SK-N-SH treated with all-trans-retinoic acid at 6 μM for 48 hours (cell line): ENCODE data around the gene ADAP1.

Source experiments
- ATAC-seq: fragments of 200-7000 bp; cut with Tn5 transposase; 3 replicates; pipeline ENCODE4 v1.9.1; 2020; ENCODE audit warnings: mild to moderate bottlenecking, moderate library complexity
- ARNTL ChIP-seq: fragments of 450-650 bp; formaldehyde crosslinking; IDR thresholded peaks from 2 replicates; pipeline ENCODE4 v1.5.0; 2020; ENCODE audit warnings: low read depth, mild to moderate bottlenecking, moderate library complexity, borderline replicate concordance
- BACH2 ChIP-seq: fragments of 250-450 bp; sonication (Bioruptor Pico); IDR thresholded peaks from 2 replicates; pipeline ENCODE4 v1.9.0; 2021; ENCODE audit warnings: mild to moderate bottlenecking, borderline replicate concordance
- CSDC2 ChIP-seq: fragments of 250-450 bp; sonication (Bioruptor Pico); IDR thresholded peaks from 2 replicates; pipeline ENCODE4 v1.5.0; 2020; ENCODE audit warnings: mild to moderate bottlenecking, moderate library complexity
- GLIS3 ChIP-seq: fragments of 250-450 bp; sonication (Bioruptor Pico); IDR thresholded peaks from 2 replicates; pipeline ENCODE4 v1.5.0; 2020; ENCODE audit warnings: mild to moderate bottlenecking, moderate library complexity
- ISL1 ChIP-seq: fragments of 250-450 bp; sonication (Bioruptor Pico); IDR thresholded peaks from 2 replicates; pipeline ENCODE4 v2.1.2; 2022; ENCODE audit warnings: mild to moderate bottlenecking, moderate library complexity
- OSR1 ChIP-seq: fragments of 250-450 bp; sonication (Bioruptor Pico); IDR thresholded peaks from 2 replicates; pipeline ENCODE4 v1.8.0; 2022; ENCODE audit warnings: moderate library complexity, mild to moderate bottlenecking, inconsistent platforms
- PPARA ChIP-seq: fragments of 250-450 bp; sonication (Bioruptor Pico); IDR thresholded peaks from 2 replicates; pipeline ENCODE4 v1.5.0; 2020; ENCODE audit warnings: mild to moderate bottlenecking, borderline replicate concordance
- RARB ChIP-seq: fragments of 250-450 bp; sonication (Bioruptor Pico); IDR thresholded peaks from 2 replicates; pipeline ENCODE4 v1.8.0; 2021; ENCODE audit warnings: mild to moderate bottlenecking, moderate library complexity
- SNAI2 ChIP-seq: fragments of 250-450 bp; sonication (Bioruptor Pico); IDR thresholded peaks from 2 replicates; pipeline ENCODE4 v1.5.0; 2020; ENCODE audit warnings: mild to moderate bottlenecking, moderate library complexity
- TCF4 ChIP-seq: fragments of 250-450 bp; sonication (Bioruptor Pico); IDR thresholded peaks from 2 replicates; pipeline ENCODE4 v1.8.0; 2021; ENCODE audit warnings: mild to moderate bottlenecking, moderate library complexity, borderline replicate concordance
- TOX ChIP-seq: fragments of 250-450 bp; sonication (Bioruptor Pico); IDR thresholded peaks from 2 replicates; pipeline ENCODE4 v1.8.0; 2021; ENCODE audit warnings: mild to moderate bottlenecking, moderate library complexity, borderline replicate concordance
- ZC3H10 ChIP-seq: fragments of 250-450 bp; sonication (Bioruptor Pico); IDR thresholded peaks from 2 replicates; pipeline ENCODE4 v1.5.1; 2021; ENCODE audit warnings: mild to moderate bottlenecking, moderate library complexity
- ZFP3 ChIP-seq: fragments of 250-450 bp; sonication (Bioruptor Pico); IDR thresholded peaks from 2 replicates; pipeline ENCODE4 v1.5.0; 2020; ENCODE audit warnings: mild to moderate bottlenecking, moderate library complexity
- ZFP30 ChIP-seq: fragments of 450-650 bp; formaldehyde crosslinking; IDR thresholded peaks from 2 replicates; pipeline ENCODE4 v1.5.0; 2022; ENCODE audit warnings: mild to moderate bottlenecking, moderate library complexity
- ZNF70 ChIP-seq: fragments of 450-650 bp; formaldehyde crosslinking; IDR thresholded peaks from 2 replicates; pipeline ENCODE4 v1.5.0; 2020; ENCODE audit warnings: mild to moderate bottlenecking, moderate library complexity
- ZNF8 ChIP-seq: fragments of 450-650 bp; formaldehyde crosslinking; IDR thresholded peaks from 2 replicates; pipeline ENCODE4 v1.5.0; 2020; ENCODE audit warnings: mild to moderate bottlenecking, moderate library complexity
- TF ChIP-seq, protein P1 (sequence below): fragments of 250-450 bp; sonication (Bioruptor Pico); IDR thresholded peaks from 2 replicates; pipeline ENCODE4 v1.8.0; 2020; ENCODE audit warnings: mild to moderate bottlenecking, moderate library complexity, borderline replicate concordance
- TF ChIP-seq, protein P2 (sequence below): fragments of 250-450 bp; sonication (Bioruptor Pico); IDR thresholded peaks from 2 replicates; pipeline ENCODE4 v1.5.0; 2020; ENCODE audit warnings: mild to moderate bottlenecking, moderate library complexity
- TF ChIP-seq, protein P3 (sequence below): fragments of 250-450 bp; sonication (Bioruptor Pico); IDR thresholded peaks from 2 replicates; pipeline ENCODE4 v1.5.1; 2020; ENCODE audit warnings: low read depth, mild to moderate bottlenecking, moderate library complexity
- TF ChIP-seq, protein P4 (sequence below): fragments of 250-450 bp; sonication (Bioruptor Pico); IDR thresholded peaks from 2 replicates; pipeline ENCODE4 v1.5.1; 2021; ENCODE audit warnings: mild to moderate bottlenecking, moderate library complexity

The ADAP1 gene

DNA sequence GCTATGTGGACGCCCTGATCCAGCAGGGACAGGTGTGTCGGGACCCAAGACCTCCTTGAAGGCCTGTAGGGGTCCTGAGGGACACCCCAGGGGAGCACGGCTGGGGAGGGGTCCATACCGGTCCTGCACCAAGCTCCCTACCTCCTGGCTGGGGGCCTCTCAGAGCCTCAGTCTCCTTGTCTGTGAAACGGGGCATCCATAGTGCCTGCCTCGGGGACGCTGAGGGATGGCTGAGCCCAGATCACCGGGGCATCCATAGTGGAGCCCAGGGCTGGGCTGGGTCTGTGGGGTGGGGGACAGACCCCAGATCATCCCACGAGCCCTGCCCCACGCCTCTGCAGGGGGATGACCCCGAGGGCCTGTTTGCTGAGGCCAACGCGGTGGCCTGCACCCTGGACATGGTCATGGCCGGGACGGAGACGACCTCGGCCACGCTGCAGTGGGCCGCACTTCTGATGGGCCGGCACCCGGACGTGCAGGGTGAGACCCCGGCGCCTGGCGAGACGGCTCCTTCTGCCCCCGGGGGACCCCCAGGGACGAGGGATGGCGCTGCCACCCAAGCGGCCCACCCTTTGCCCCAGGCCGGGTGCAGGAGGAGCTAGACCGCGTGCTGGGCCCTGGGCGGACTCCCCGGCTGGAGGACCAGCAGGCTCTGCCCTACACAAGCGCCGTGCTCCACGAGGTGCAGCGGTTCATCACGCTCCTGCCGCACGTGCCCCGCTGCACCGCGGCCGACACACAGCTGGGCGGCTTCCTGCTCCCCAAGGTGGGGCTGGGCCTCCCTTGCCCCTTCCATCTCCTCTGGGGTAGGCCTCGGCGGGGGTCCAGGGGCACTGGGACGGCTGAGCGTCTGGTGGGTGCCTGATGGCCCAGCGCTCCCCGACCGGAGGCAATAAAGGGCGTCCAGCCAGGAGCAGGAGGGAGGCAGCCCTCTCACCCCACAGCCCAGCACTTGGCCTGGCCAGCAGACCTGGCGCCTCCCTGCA, 32.6 kb upstream of the ADAP1 start:
- ATAC-seq = peak; percentile 1
- TF ChIP-seq TOX (CRISPR knock-in tag) (no peak), ISL1 (CRISPR knock-in tag) (no peak), GLIS3 (CRISPR knock-in tag) (no peak), ZFP30 (CRISPR knock-in tag) (no peak), OSR1 (CRISPR knock-in tag) (no peak), RARB (CRISPR knock-in tag) (no peak), BACH2 (CRISPR knock-in tag) (no peak), TCF4 (CRISPR knock-in tag) (no peak)
- TF ChIP-seq, protein P1, sequence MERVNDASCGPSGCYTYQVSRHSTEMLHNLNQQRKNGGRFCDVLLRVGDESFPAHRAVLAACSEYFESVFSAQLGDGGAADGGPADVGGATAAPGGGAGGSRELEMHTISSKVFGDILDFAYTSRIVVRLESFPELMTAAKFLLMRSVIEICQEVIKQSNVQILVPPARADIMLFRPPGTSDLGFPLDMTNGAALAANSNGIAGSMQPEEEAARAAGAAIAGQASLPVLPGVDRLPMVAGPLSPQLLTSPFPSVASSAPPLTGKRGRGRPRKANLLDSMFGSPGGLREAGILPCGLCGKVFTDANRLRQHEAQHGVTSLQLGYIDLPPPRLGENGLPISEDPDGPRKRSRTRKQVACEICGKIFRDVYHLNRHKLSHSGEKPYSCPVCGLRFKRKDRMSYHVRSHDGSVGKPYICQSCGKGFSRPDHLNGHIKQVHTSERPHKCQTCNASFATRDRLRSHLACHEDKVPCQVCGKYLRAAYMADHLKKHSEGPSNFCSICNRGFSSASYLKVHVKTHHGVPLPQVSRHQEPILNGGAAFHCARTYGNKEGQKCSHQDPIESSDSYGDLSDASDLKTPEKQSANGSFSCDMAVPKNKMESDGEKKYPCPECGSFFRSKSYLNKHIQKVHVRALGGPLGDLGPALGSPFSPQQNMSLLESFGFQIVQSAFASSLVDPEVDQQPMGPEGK (CRISPR knock-in tag) = no peak
- TF ChIP-seq, protein P2, sequence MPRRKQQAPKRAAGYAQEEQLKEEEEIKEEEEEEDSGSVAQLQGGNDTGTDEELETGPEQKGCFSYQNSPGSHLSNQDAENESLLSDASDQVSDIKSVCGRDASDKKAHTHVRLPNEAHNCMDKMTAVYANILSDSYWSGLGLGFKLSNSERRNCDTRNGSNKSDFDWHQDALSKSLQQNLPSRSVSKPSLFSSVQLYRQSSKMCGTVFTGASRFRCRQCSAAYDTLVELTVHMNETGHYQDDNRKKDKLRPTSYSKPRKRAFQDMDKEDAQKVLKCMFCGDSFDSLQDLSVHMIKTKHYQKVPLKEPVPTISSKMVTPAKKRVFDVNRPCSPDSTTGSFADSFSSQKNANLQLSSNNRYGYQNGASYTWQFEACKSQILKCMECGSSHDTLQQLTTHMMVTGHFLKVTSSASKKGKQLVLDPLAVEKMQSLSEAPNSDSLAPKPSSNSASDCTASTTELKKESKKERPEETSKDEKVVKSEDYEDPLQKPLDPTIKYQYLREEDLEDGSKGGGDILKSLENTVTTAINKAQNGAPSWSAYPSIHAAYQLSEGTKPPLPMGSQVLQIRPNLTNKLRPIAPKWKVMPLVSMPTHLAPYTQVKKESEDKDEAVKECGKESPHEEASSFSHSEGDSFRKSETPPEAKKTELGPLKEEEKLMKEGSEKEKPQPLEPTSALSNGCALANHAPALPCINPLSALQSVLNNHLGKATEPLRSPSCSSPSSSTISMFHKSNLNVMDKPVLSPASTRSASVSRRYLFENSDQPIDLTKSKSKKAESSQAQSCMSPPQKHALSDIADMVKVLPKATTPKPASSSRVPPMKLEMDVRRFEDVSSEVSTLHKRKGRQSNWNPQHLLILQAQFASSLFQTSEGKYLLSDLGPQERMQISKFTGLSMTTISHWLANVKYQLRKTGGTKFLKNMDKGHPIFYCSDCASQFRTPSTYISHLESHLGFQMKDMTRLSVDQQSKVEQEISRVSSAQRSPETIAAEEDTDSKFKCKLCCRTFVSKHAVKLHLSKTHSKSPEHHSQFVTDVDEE (CRISPR knock-in tag) = no peak

DNA sequence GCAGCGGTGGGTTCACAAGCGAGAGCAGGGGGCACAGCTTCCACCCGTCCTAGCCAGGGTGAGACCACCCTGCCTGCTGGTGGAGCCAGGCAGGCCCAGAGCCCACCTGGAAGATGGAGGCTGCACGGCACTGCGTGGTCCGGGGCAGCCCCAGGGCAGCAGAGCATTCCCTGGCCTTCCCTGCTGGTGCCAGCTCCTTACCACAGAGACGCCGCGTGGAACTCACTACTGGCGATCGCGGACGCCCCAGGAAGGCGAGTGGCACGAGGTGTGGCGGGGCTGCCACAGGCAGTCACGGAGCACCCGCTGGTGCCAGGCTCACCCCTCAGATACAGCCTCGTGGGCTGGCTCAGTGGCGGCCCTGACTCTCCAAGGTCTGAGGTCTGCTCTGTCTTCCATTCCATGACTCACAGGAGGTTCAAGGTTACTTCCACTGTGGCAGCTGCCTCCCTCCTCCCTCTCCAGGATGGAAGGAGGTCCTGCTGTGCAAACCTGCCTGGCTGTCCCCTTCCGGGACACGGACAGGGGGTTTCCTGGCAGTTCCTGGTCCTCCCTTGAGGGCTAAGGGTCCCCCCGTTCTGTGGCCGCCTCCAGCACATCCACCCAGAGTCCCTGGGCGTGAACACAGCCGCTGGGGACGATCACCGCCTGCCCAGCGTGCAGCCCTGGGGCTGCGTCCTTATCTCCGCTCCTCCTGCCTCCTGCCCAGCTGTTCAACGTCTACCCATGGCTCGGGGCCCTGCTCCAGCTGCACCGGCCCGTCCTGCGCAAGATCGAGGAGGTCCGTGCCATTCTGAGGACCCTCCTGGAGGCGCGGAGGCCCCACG, 31.6 kb upstream of the ADAP1 start:
- peak; percentile 67 for ATAC-seq

More for the DNA sequence above, 31.6 kb upstream of the ADAP1 start:
- TF ChIP-seq CSDC2 (CRISPR knock-in tag) (no peak), ISL1 (CRISPR knock-in tag) (no peak), PPARA (CRISPR knock-in tag) (no peak), ZNF8 (no peak), ZC3H10 (CRISPR knock-in tag) (no peak), TOX (CRISPR knock-in tag) (no peak), ZFP3 (CRISPR knock-in tag) (no peak), ZNF70 (CRISPR knock-in tag) (no peak), SNAI2 (CRISPR knock-in tag) (no peak), TCF4 (CRISPR knock-in tag) (no peak), GLIS3 (CRISPR knock-in tag) (no peak), ARNTL (CRISPR knock-in tag) (no peak)
- TF ChIP-seq, protein P3, sequence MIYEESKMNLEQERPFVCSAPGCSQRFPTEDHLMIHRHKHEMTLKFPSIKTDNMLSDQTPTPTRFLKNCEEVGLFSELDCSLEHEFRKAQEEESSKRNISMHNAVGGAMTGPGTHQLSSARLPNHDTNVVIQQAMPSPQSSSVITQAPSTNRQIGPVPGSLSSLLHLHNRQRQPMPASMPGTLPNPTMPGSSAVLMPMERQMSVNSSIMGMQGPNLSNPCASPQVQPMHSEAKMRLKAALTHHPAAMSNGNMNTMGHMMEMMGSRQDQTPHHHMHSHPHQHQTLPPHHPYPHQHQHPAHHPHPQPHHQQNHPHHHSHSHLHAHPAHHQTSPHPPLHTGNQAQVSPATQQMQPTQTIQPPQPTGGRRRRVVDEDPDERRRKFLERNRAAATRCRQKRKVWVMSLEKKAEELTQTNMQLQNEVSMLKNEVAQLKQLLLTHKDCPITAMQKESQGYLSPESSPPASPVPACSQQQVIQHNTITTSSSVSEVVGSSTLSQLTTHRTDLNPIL (CRISPR knock-in tag) = no peak
- TF ChIP-seq, protein P1 (CRISPR knock-in tag) = no peak
- TF ChIP-seq, protein P4, sequence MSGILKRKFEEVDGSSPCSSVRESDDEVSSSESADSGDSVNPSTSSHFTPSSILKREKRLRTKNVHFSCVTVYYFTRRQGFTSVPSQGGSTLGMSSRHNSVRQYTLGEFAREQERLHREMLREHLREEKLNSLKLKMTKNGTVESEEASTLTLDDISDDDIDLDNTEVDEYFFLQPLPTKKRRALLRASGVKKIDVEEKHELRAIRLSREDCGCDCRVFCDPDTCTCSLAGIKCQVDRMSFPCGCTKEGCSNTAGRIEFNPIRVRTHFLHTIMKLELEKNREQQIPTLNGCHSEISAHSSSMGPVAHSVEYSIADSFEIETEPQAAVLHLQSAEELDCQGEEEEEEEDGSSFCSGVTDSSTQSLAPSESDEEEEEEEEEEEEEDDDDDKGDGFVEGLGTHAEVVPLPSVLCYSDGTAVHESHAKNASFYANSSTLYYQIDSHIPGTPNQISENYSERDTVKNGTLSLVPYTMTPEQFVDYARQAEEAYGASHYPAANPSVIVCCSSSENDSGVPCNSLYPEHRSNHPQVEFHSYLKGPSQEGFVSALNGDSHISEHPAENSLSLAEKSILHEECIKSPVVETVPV = no peak
- TF ChIP-seq, all 23 proteins: peak for 0
